IMR-90 (cell line): ENCODE measurements around the gene DPP6.

Experiments used
- CHD1 ChIP-seq: IDR thresholded peaks from 2 replicates; pipeline ENCODE4 v1.6.1; 2012; ENCODE audit warnings: low read depth, low read length, improper control_type of control experiment
- MAFK ChIP-seq: IDR thresholded peaks from 2 replicates; pipeline ENCODE4 v1.6.1; 2012; ENCODE audit warnings: low read depth, low read length, improper control_type of control experiment
- POLR2A ChIP-seq: IDR thresholded peaks from 2 replicates; pipeline ENCODE4 v1.6.1; 2012; ENCODE audit warnings: mild to moderate bottlenecking, low read depth, low read length
- RAD21 ChIP-seq: IDR thresholded peaks from 2 replicates; pipeline ENCODE4 v1.6.1; 2012; ENCODE audit warnings: low read length, improper control_type of control experiment
- RFX5 ChIP-seq: IDR thresholded peaks from 2 replicates; pipeline ENCODE4 v1.8.0; 2012; ENCODE audit warnings: low read depth, mild to moderate bottlenecking, low read length, moderate library complexity
- TF ChIP-seq, protein P1 (sequence below): conservative IDR thresholded peaks from 2 replicates; pipeline ENCODE4 v1.5.1; 2012; ENCODE audit warnings: mild to moderate bottlenecking, low read depth, low read length, improper control_type of control experiment
- TF ChIP-seq, protein P2 (sequence below): fragments of 150-350 bp; IDR thresholded peaks from 2 replicates; pipeline ENCODE4 v1.6.1; 2016; ENCODE audit warnings: low read depth, mild to moderate bottlenecking, low read length, moderate library complexity, borderline replicate concordance

DNA sequence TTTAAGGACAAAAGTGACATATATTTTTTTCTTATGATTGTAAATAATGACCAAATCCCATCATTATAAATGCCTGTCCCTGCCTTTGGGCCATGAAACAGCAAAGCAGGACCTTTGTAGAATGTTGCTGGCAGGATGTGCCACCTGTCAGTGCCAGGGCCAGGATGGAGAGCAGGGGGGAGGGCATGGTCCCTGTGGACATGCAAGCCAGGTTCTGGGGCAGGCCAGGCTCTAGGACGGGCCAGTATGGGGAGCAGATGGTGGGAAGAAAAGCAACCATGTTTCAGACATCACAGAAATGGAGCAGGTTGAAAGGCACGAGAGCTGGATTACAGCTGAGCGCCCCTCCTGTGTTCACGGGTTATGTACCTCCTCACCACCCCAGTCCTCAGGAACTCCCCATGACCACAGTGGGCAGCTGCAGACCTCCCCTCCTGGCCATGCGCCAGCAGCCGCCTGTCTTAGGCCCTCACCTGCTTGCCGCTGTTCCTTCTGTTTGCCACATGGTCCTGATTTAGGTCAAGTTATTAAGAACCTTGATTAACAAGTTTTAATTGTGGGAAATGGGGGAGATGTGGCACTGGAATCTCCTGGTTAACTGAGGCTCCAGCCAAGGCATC is 740.3 kb downstream of the DPP6 start:
- TF ChIP-seq, protein P1, sequence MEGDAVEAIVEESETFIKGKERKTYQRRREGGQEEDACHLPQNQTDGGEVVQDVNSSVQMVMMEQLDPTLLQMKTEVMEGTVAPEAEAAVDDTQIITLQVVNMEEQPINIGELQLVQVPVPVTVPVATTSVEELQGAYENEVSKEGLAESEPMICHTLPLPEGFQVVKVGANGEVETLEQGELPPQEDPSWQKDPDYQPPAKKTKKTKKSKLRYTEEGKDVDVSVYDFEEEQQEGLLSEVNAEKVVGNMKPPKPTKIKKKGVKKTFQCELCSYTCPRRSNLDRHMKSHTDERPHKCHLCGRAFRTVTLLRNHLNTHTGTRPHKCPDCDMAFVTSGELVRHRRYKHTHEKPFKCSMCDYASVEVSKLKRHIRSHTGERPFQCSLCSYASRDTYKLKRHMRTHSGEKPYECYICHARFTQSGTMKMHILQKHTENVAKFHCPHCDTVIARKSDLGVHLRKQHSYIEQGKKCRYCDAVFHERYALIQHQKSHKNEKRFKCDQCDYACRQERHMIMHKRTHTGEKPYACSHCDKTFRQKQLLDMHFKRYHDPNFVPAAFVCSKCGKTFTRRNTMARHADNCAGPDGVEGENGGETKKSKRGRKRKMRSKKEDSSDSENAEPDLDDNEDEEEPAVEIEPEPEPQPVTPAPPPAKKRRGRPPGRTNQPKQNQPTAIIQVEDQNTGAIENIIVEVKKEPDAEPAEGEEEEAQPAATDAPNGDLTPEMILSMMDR = no peak
- TF ChIP-seq POLR2A (no peak), CHD1 (no peak), RFX5 (no peak), MAFK (no peak), RAD21 (no peak)
- TF ChIP-seq, protein P2, sequence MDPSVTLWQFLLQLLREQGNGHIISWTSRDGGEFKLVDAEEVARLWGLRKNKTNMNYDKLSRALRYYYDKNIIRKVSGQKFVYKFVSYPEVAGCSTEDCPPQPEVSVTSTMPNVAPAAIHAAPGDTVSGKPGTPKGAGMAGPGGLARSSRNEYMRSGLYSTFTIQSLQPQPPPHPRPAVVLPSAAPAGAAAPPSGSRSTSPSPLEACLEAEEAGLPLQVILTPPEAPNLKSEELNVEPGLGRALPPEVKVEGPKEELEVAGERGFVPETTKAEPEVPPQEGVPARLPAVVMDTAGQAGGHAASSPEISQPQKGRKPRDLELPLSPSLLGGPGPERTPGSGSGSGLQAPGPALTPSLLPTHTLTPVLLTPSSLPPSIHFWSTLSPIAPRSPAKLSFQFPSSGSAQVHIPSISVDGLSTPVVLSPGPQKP = no peak
